ENCODE data around the gene ZDHHC15. TPM values are rescaled to one million over a fixed set of nuclear protein-coding genes. Genes with fewer than 3 reads are reported as not detected.
"Not testable (repeated sequence)": the region's sequence is repeated elsewhere in the genome, so short reads cannot be mapped to it uniquely, and the experiment has no call there.

Gene ZDHHC15, protein sequence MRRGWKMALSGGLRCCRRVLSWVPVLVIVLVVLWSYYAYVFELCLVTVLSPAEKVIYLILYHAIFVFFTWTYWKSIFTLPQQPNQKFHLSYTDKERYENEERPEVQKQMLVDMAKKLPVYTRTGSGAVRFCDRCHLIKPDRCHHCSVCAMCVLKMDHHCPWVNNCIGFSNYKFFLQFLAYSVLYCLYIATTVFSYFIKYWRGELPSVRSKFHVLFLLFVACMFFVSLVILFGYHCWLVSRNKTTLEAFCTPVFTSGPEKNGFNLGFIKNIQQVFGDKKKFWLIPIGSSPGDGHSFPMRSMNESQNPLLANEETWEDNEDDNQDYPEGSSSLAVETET
- total RNA-seq = not detected in 2 replicates
- 0.03 TPM in 1 of 2 replicates, not detected in the other for polyA plus RNA-seq
- polyA plus RNA-seq (2011; cell fraction: cytosol; rRNA removed) = 0.01 TPM in 1 of 2 replicates, not detected in the other
- polyA plus RNA-seq (2011; cell fraction: nucleus; rRNA removed) = not detected in 2 replicates
- polyA plus RNA-seq (2012) = not detected in 2 replicates
- not detected in 2 replicates for polyA minus RNA-seq
- polyA minus RNA-seq (2011; cell fraction: cytosol; rRNA and poly(A)+ RNA removed) = not detected
- polyA minus RNA-seq (2011; cell fraction: nucleus; rRNA and poly(A)+ RNA removed) = not detected in 2 replicates
- percentile 20 among the genes with signal in this experiment for Bru-seq, nascent RNA
- BruChase-seq, experiment 1, labeled RNA remaining after a 6-hour chase = percentile 2 among the genes with signal in this experiment
- BruChase-seq, experiment 2, labeled RNA remaining after a 2-hour chase = percentile 6 among the genes with signal in this experiment
- long read RNA-seq = 0 reads

GRCh38 chrX:75522565-75523431 lies at the start of gene ZDHHC15:
Gene ZDHHC15 (minus strand): TSS chrX:75523037. CDS start chrX:75523024, 13 bp downstream.
- ChIA-PET POLR2A (no interaction called here), CTCF (no interaction called here)
- Histone ChIP-seq H3K9me3 (replicated peaks; ENCODE audit: control insufficient read depth, insufficient read depth, low read length) (no peaks in the 10 kb centered on the region), H3K27ac (ENCODE audit: insufficient read depth, low read depth, low read length) (no peak within 1 kb of the TSS), H3K9me1 (replicated peaks; ENCODE audit: control insufficient read depth, extremely low read depth, insufficient read depth, low read length) (no peaks in the 10 kb centered on the region), H2AFZ (ENCODE audit: low read depth, low read length) (no peak within 1 kb of the TSS), H3K4me1 (ENCODE audit: control insufficient read depth, extremely low read depth, insufficient read depth, low read length) (no peaks in the 10 kb centered on the region), H3K36me3 (ENCODE audit: control insufficient read depth in 2 of 2, extremely low read depth in 1 of 2, insufficient read depth in 2 of 2, low read length in 2 of 2) (no peaks in the 10 kb centered on the region), H3K79me2 (ENCODE audit: control insufficient read depth, insufficient read depth, low read length) (no peaks in the 10 kb centered on the region), H3K4me3 (replicated peaks in 1 of 3; ENCODE audit: insufficient read depth in 1 of 3, low read depth in 1 of 3, low read length in 3 of 3) (no peak within 1 kb of the TSS), H4K20me1 (replicated peaks; ENCODE audit: control insufficient read depth, extremely low read depth, insufficient read depth, low read length) (no peaks in the 10 kb centered on the region), H3K9ac (replicated peaks; ENCODE audit: extremely low read depth, insufficient read depth, low read length) (no peak within 1 kb of the TSS), H3K4me2 (ENCODE audit: insufficient read depth, low read length) (no peak within 1 kb of the TSS), H3K27me3 (ENCODE audit: control insufficient read depth in 2 of 2, insufficient read depth in 2 of 2, low read length in 2 of 2) (no peaks in the 10 kb centered on the region)
- intact Hi-C loops (cut with micrococcal nuclease) = no loop called here
- no peak for TF ChIP-seq GATA2 (IDR thresholded peaks at IDR 0.05; ENCODE audit: insufficient read depth, insufficient read length, low read depth, low read length)
- TF ChIP-seq POLR2A (IDR thresholded peaks at IDR 0.05; ENCODE audit: low read depth, low read length) = no peak
- no peak for TF ChIP-seq JUN (IDR thresholded peaks at IDR 0.05; ENCODE audit: borderline replicate concordance, insufficient read depth, insufficient read length, low read depth)
- no peak for TF ChIP-seq EZH2 (IDR thresholded peaks at IDR 0.05; ENCODE audit: borderline replicate concordance, low read depth, low read length, severe bottlenecking)
- no peak for TF ChIP-seq MAX (IDR thresholded peaks at IDR 0.05; ENCODE audit: insufficient read depth, insufficient read length)
- TF ChIP-seq CTCF (IDR thresholded peaks at IDR 0.05; ENCODE audit: extremely low read depth in 1 of 2, insufficient read depth in 1 of 2, low read depth in 1 of 2, low read length in 2 of 2) = no peak
- no peak for TF ChIP-seq POLR2AphosphoS5 (IDR thresholded peaks at IDR 0.05; ENCODE audit: insufficient read depth, low read depth, low read length)
- TF ChIP-seq MYC (IDR thresholded peaks at IDR 0.05; ENCODE audit: low read depth, low read length) = no peak
- no peak for TF ChIP-seq FOS (IDR thresholded peaks at IDR 0.05; ENCODE audit: borderline replicate concordance, insufficient read depth, low read length)
- BruUV-seq (replicated peaks) = no TSS peak
- DNase-seq (ENCODE audit: low read depth, low spot score) (peak; percentile 0), FAIRE-seq (no peak)
- dilution Hi-C loops (cut with MboI; ENCODE audit: extremely low pct_ligation_motif_present, low sequenced_read_pairs) = no loop called here

GRCh38 chrX:75560544-75560943 lies 37.7 kb upstream of the ZDHHC15 start:
- H3K9ac ChIP-seq (replicated peaks; ENCODE audit: extremely low read depth, insufficient read depth, low read length); H3K27me3 ChIP-seq (ENCODE audit: control insufficient read depth in 2 of 2, insufficient read depth in 2 of 2, low read length in 2 of 2); H4K20me1 ChIP-seq (replicated peaks; ENCODE audit: control insufficient read depth, extremely low read depth, insufficient read depth, low read length); H3K4me2 ChIP-seq (ENCODE audit: insufficient read depth, low read length); DNase-seq (ENCODE audit: low read depth, low spot score); H3K27ac ChIP-seq (ENCODE audit: insufficient read depth, low read depth, low read length); H3K4me3 ChIP-seq (replicated peaks in 1 of 3; ENCODE audit: insufficient read depth in 1 of 3, low read depth in 1 of 3, low read length in 3 of 3); intact Hi-C loops (cut with micrococcal nuclease); FAIRE-seq; CTCF ChIA-PET; H3K9me3 ChIP-seq (replicated peaks; ENCODE audit: control insufficient read depth, insufficient read depth, low read length); BruUV-seq (replicated peaks); H3K79me2 ChIP-seq (ENCODE audit: control insufficient read depth, insufficient read depth, low read length); H3K36me3 ChIP-seq (ENCODE audit: control insufficient read depth in 2 of 2, extremely low read depth in 1 of 2, insufficient read depth in 2 of 2, low read length in 2 of 2); H2AFZ ChIP-seq (ENCODE audit: low read depth, low read length); dilution Hi-C loops (cut with MboI; ENCODE audit: extremely low pct_ligation_motif_present, low sequenced_read_pairs); H3K9me1 ChIP-seq (replicated peaks; ENCODE audit: control insufficient read depth, extremely low read depth, insufficient read depth, low read length); H3K4me1 ChIP-seq (ENCODE audit: control insufficient read depth, extremely low read depth, insufficient read depth, low read length); POLR2A ChIA-PET: not testable (repeated sequence)

Measured in endothelial cell of umbilical vein (primary cell).